Memory B cell (primary cell): ENCODE results near the gene PDAP1.
"Not testable (repeated sequence)": the region's sequence is repeated elsewhere in the genome, so short reads cannot be mapped to it uniquely, and the experiment has no call there.

Experiments used
- ATAC-seq: fragments of 150-1000 bp; cut with Tn5 transposase; 2 replicates; pipeline ENCODE4 v1.10.0; 2021; ENCODE audit warnings: low read depth, mild to moderate bottlenecking, moderate library complexity
- DNase-seq, 2 donors: peaks; one replicate each; pipeline ENCODE4 v3.0.0; 2022; ENCODE audit warnings: low spot score in 2 of 2
- H3K27ac Mint-ChIP-seq: one replicate; pipeline ENCODE4 v1.8.0; 2022; ENCODE audit warnings: mild to moderate bottlenecking, moderate library complexity, mixed read lengths
- H3K27me3 Mint-ChIP-seq: one replicate; pipeline ENCODE4 v1.8.0; 2022; ENCODE audit warnings: mixed read lengths
- H3K36me3 Mint-ChIP-seq: one replicate; pipeline ENCODE4 v1.8.0; 2022; ENCODE audit warnings: mild to moderate bottlenecking, mixed read lengths
- H3K4me1 Mint-ChIP-seq: one replicate; pipeline ENCODE4 v1.8.0; 2022; ENCODE audit warnings: mixed read lengths
- H3K4me3 Mint-ChIP-seq: one replicate; pipeline ENCODE4 v1.8.0; 2022; ENCODE audit warnings: mild to moderate bottlenecking, moderate library complexity, mixed read lengths
- H3K9me3 Mint-ChIP-seq: one replicate; pipeline ENCODE4 v1.8.0; 2022; ENCODE audit warnings: mixed read lengths

Gene PDAP1

DNA sequence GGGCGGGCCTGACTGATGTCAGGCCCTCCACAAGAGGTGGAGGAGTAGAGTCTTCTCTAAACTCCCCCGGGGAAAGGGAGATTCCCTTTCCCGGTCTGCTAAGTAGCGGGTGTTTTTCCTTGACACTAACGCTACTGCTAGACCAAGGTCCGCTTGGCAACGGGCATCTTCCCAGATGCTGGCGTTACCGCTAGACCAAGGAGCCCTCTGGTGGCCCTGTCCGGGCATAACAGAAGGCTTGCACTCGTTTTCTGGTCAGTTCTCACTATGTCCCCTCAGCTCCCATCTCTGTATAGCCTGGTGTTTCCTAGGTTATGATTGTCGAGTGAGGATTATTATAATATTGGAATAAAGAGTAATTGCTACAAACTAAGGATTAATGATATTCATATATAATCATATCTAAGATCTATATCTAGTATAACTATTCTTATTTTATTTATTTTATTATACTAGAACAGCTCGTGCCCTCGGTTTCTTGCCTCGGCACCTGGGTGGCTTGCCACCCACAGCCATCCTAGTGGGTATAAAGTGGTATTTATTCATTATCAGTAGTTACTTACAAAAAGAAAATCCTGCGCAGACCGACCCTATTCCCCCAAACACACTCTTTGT is 7.2 kb upstream of the PDAP1 start:
- not testable (repeated sequence) for H3K4me1 Mint-ChIP-seq, H3K4me3 Mint-ChIP-seq, H3K27ac Mint-ChIP-seq, H3K9me3 Mint-ChIP-seq, ATAC-seq, H3K27me3 Mint-ChIP-seq
- DNase-seq: peak; percentile 23 to 32
- peaks cover 23% of the 10 kb centered on the region for H3K36me3 Mint-ChIP-seq

DNA sequence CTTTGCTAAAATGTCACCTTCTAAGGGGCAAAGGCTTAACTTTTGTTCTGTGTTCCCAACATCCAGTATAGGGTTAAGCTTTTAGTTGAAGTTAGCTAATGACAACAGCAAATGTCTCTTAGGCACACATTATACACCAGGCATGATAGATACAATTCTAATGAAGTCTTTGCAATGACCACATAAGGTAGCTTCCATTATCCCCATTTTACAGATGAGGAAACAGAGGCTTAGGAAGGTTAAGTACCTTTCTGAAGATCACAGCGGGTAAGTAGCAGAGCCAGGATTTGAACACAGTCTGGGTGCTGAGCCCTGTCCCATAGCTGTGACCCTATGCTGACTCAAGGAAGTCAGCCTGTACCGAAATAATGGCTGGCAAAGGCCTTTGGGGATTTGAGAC is 2.2 kb upstream of the PDAP1 start:
- peak overlapping the region; percentile 93 for H3K27ac Mint-ChIP-seq
- H3K4me1 Mint-ChIP-seq: peaks cover 22% of the 10 kb centered on the region
- no peaks in the 10 kb centered on the region for H3K9me3 Mint-ChIP-seq
- ATAC-seq (no peak), DNase-seq (no peak)
- peak overlapping the region; percentile 36 for H3K4me3 Mint-ChIP-seq
- H3K36me3 Mint-ChIP-seq: peaks cover 12% of the 10 kb centered on the region
- no peaks in the 10 kb centered on the region for H3K27me3 Mint-ChIP-seq

DNA sequence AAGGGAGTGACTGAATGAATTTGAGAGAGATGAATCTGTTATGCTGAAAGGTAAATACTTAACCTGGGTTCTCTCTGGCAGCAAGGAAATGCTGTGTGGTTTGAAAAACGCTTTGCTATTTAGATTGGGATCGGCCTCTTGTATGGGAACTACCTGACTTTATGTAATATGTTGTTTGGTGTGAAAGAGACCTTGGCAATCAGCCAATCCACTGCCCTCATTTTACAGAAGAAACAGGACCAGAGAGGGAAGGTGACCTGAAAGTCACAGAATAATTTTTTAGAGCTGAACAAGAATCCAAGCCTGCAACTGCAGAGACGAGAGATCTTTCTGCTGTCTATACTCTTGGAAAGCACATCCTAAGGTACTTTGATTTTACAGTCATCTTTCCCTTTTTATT is 1.4 kb upstream of the PDAP1 start:
- Mint-ChIP-seq H3K36me3 (peaks cover 7% of the 10 kb centered on the region), H3K27me3 (no peaks in the 10 kb centered on the region), H3K27ac (peak overlapping the region; percentile 93), H3K4me1 (peaks cover 20% of the 10 kb centered on the region), H3K4me3 (peak overlapping the region; percentile 91), H3K9me3 (no peaks in the 10 kb centered on the region)
- ATAC-seq (no peak), DNase-seq (no peak)

DNA sequence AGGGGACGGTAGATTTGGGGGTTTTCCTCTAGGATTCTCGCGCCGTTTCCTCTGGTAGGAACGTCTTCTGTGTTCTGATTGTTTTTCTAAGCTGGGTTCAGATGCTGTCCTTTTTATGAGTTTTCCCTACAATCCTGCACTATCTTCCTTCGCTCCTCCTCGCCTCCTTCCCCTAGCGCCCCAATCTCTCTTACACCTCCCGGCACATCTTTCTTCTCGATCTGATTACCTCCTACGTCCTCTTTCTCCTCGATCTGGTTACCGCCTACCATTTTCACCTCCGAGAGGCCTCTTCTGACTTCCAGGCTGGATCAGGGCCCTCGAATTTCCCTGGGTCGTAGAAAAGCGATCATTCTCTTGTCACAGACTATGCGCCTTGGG is 785 bp upstream of the PDAP1 start:
- Mint-ChIP-seq H3K36me3 (peaks cover 7% of the 10 kb centered on the region), H3K9me3 (no peaks in the 10 kb centered on the region), H3K27ac (peak overlapping the region; percentile 93), H3K27me3 (no peaks in the 10 kb centered on the region), H3K4me1 (peaks cover 21% of the 10 kb centered on the region), H3K4me3 (peak overlapping the region; percentile 91)
- peak; percentile 11 for ATAC-seq
- peak in 1 of 2 donors; percentile 7 for DNase-seq

DNA sequence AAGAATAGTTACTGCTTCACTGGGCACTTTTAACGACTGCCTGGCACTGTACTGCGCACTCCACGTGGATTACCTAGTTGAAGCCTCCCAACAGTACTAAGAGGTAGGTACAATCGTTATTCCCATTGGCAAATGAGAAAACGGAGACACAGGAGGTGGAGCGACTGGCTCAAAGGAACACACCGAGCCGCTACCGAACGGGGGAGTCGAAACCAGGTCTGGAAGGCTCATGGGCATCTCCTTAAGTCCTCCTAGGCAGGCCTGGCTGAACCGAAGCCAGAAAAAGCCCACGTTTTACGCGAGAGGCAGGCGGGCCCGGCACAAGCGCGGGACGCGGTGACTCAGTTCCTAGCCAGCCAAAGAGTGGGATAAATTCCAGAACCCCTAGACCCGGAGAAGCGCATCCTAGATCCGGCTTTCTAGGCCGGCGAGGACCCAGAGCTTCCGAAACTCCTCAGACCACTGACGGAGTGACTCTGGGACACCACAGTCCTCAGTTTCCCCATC is 472 bp downstream of the PDAP1 start:
- H3K4me1 Mint-ChIP-seq: peaks cover 27% of the 10 kb centered on the region
- no peaks in the 10 kb centered on the region for H3K9me3 Mint-ChIP-seq
- peak overlapping the region; percentile 91 for H3K4me3 Mint-ChIP-seq
- H3K36me3 Mint-ChIP-seq: peaks cover 17% of the 10 kb centered on the region
- ATAC-seq (no peak), DNase-seq (no peak)
- H3K27ac Mint-ChIP-seq: peak overlapping the region; percentile 93
- no peaks in the 10 kb centered on the region for H3K27me3 Mint-ChIP-seq

DNA sequence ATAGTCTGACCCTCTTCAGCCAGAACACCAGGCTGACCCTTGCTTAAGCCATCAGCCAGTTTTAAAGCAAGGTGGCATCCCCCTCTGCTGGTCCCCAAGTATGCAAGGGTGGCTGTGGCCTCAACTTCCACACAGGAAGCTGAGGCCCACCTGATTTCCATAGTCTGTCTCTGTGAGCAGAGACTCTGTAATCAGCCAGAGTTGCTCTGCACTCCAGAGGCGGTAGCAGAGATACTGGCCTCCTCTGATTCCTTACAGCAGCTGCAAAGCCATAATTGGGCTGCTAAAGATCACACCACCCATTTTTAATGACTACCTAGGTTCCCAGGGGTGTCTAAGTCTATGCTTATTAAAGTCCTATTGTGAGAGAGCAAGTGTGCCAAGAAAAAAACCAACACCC is 1.8 kb downstream of the PDAP1 start:
- Mint-ChIP-seq H3K36me3 (peaks cover 19% of the 10 kb centered on the region), H3K4me1 (peaks cover 28% of the 10 kb centered on the region), H3K9me3 (no peaks in the 10 kb centered on the region), H3K4me3 (peak overlapping the region; percentile 8), H3K27me3 (no peaks in the 10 kb centered on the region), H3K27ac (peak overlapping the region; percentile 35)
- ATAC-seq (no peak), DNase-seq (no peak)

DNA sequence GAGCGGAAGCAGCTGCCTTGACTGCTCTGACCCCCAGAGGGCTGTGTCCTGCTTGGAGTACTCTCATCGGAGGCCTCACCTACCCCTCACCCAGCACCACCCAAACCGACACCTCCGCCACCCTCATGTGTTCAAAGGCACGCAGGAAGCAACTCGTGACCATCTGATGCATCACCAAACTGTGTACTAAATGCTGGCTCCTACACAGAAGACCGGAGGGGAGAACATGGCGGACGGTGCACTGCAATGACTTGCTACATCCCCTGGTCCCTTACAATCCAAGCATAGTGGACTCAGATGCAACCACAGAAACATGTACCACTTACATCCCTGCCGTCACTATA is 3.4 kb downstream of the PDAP1 start:
- H3K27ac Mint-ChIP-seq: no peak overlapping the region
- H3K4me3 Mint-ChIP-seq: no peak overlapping the region
- DNase-seq: no peak
- H3K27me3 Mint-ChIP-seq: no peaks in the 10 kb centered on the region
- H3K9me3 Mint-ChIP-seq: no peaks in the 10 kb centered on the region
- no peak for ATAC-seq
- H3K4me1 Mint-ChIP-seq: peaks cover 29% of the 10 kb centered on the region
- peaks cover 18% of the 10 kb centered on the region for H3K36me3 Mint-ChIP-seq

DNA sequence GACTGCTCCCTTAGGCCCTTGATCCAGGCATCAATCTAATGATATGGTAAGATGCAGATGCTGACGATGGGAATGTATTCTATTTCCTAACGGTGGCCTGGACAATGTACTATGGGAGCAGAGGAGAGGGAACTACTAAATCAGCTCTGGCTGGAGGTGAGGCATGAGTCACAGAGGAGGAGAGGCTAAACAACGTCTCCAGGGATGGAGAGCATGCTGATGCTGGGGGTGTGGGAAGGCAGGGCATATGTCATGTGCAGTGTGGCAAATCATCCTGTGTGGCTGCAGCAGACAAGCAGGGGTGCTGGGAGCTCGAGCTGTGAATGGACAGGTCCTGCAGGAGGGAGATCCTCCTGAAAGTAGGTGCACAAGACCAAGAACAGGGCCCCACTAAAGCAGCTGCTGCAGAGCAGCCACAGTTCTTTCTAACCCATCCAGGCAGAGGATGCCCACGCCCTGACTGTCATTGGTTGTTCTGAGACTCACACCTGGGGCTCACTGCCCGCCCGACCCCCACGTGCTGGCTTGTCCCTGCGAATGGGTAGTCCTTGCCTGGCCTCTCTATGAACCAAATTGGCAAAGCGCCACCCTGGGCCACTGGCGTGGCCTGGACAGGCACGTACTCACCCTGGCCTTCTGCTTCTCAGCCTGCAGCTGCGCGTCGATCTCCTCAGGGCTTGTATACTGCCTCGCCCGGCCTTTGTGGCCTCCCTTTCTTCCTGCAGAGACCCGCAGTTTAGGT is 4.0 kb downstream of the PDAP1 start:
- Mint-ChIP-seq H3K27ac (peak overlapping the region; percentile 45), H3K4me3 (no peak overlapping the region), H3K36me3 (peaks cover 18% of the 10 kb centered on the region), H3K4me1 (peaks cover 29% of the 10 kb centered on the region), H3K27me3 (no peaks in the 10 kb centered on the region), H3K9me3 (no peaks in the 10 kb centered on the region)
- DNase-seq (no peak), ATAC-seq (no peak)

DNA sequence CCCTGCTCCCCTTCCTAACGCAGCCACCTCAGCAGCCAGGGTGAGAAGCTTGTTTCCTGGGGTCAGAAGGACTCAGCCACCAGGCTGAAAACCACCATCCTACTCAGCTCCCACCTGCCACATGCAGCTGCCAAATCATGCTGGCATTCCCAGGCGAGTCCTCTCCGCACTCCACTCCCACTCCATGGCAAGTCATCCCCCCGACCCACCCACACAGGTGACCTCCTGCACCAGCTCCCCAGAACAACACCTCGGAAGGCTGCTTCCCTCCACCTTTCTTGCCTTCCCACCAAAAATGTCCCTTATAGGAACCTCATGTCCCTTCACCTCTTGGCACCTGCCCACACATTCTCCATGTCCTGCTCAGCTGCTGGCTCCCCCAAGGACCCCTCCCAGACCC is 4.6 kb downstream of the PDAP1 start:
- no peaks in the 10 kb centered on the region for H3K9me3 Mint-ChIP-seq
- peaks cover 18% of the 10 kb centered on the region for H3K36me3 Mint-ChIP-seq
- H3K4me1 Mint-ChIP-seq: peaks cover 29% of the 10 kb centered on the region
- H3K27me3 Mint-ChIP-seq: no peaks in the 10 kb centered on the region
- H3K27ac Mint-ChIP-seq: peak overlapping the region; percentile 45
- ATAC-seq (no peak), DNase-seq (no peak)
- H3K4me3 Mint-ChIP-seq: no peak overlapping the region

DNA sequence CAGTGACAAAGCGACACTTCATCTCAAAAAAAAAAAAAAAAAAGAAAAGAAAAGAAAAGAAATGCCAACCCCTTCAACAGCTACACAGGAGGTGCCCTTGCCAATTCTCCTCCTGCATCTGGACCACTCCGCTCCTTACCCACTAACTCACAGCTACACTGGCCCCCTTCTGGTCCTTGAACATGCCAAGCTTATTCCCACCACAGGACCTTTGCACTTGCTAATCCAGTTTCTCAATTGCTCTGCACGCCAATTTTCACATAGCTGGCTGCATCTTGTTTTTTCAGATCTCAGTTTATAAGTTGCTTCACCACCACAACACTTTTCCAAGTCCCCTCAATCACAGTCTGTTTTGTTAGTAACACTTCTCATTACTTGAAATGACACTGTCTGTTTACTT is 5.5 kb downstream of the PDAP1 start:
- peaks cover 33% of the 10 kb centered on the region for H3K4me1 Mint-ChIP-seq
- no peak overlapping the region for H3K27ac Mint-ChIP-seq
- no peak overlapping the region for H3K4me3 Mint-ChIP-seq
- H3K27me3 Mint-ChIP-seq: no peaks in the 10 kb centered on the region
- H3K9me3 Mint-ChIP-seq: no peaks in the 10 kb centered on the region
- no peak for DNase-seq
- no peak for ATAC-seq
- peaks cover 19% of the 10 kb centered on the region for H3K36me3 Mint-ChIP-seq

DNA sequence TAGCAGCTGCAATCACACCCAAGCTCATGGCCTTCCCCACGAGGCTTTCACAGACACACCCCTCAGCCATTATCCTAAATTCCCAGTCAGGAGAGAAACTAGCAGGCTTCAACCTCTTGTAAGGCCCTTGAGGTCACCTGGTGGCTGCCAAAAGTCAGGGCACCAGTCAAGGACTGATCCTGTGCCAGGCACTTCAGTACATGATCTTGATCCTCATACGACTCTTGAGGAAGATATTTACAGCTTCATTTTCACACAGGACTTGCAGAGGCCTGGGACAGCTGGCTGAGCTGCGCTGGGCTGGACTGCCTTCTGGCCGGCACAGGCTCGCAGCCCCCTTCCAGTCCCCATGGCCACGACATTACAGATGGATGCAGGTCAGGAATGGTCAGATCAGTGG is 8.8 kb downstream of the PDAP1 start:
- no peak for ATAC-seq
- H3K4me3 Mint-ChIP-seq: no peak overlapping the region
- peak overlapping the region; percentile 8 for H3K27ac Mint-ChIP-seq
- DNase-seq: no peak
- H3K36me3 Mint-ChIP-seq: peaks cover 21% of the 10 kb centered on the region
- H3K4me1 Mint-ChIP-seq: peaks cover 21% of the 10 kb centered on the region
- H3K9me3 Mint-ChIP-seq: no peaks in the 10 kb centered on the region
- H3K27me3 Mint-ChIP-seq: no peaks in the 10 kb centered on the region

DNA sequence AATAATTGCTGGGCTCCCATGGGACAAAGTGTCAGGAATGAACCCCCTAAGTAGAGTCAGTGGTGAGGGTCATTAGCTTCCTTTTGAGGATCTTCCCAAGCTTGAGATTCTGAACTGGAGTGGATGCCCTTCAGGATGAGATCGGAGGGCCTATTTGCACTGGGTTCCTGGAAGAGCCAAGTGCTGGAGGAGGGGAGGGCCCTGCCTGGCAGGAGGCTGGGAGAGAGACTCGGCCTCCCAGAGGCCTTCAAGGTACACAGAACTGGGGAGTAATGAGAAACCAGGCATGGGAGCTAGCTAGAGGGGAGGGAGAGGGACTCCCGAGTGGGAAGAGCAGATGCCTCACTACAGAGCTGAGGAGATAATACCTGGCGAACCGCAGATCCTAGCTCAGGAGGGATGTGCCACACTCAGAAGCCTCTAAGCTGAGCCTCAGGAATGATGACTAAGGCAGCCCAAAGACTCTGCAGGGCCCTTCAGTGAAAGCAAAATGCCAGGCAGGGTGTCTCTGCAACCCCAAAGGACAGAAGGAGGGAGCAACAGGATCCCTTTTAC is 9.4 kb downstream of the PDAP1 start:
- DNase-seq (no peak), ATAC-seq (no peak)
- H3K27ac Mint-ChIP-seq: peak overlapping the region; percentile 51
- no peaks in the 10 kb centered on the region for H3K27me3 Mint-ChIP-seq
- H3K4me1 Mint-ChIP-seq: peaks cover 21% of the 10 kb centered on the region
- peaks cover 17% of the 10 kb centered on the region for H3K36me3 Mint-ChIP-seq
- no peaks in the 10 kb centered on the region for H3K9me3 Mint-ChIP-seq
- no peak overlapping the region for H3K4me3 Mint-ChIP-seq

DNA sequence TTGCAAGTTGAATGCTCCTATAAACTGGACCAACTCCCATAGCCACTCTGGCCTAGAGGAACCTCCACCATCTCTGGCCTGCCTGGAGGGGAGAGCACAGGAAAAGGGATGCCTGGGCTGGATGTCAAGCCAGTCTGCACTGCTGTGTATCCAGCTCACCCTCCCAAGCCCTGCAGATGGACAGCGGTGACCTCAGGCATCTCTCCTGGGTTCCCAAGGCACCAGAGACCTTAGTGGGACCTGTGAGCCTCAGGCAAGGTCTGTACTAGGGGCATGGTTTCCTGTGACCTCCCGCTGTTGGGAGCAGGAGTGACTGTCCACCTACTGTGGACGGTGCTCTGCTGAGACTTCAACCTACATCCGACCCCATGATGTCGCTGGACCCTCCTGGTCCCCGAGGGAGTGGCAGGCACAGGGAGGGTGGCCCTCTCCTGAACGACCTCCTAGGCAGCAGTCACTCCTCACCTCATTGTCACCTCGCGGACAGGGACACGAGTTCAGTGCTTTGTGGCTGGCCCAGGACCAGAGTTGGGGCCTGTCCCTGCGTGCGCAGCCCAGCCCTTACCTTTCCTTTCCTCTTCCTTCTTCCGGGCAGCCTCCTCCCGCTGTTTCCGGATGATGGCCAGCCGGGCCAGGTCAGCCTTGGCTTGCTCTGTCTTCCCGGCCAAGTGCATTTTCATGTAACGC is 11.0 kb downstream of the PDAP1 start:
- Mint-ChIP-seq H3K36me3 (peaks cover 7% of the 10 kb centered on the region), H3K27me3 (no peaks in the 10 kb centered on the region), H3K27ac (peak overlapping the region; percentile 58), H3K4me1 (peaks cover 22% of the 10 kb centered on the region), H3K4me3 (no peak overlapping the region), H3K9me3 (no peaks in the 10 kb centered on the region)
- no peak for DNase-seq
- no peak for ATAC-seq
